ENCODE data around the gene ICOSLG.
"Not testable (repeated sequence)": the region's sequence is repeated elsewhere in the genome, so short reads cannot be mapped to it uniquely, and the experiment has no call there.

The ICOSLG gene

GRCh38 chr21:44220674-44221073 is 20.1 kb downstream of the ICOSLG start:
- DNase-seq, result not testable (repeated sequence)

DNA sequence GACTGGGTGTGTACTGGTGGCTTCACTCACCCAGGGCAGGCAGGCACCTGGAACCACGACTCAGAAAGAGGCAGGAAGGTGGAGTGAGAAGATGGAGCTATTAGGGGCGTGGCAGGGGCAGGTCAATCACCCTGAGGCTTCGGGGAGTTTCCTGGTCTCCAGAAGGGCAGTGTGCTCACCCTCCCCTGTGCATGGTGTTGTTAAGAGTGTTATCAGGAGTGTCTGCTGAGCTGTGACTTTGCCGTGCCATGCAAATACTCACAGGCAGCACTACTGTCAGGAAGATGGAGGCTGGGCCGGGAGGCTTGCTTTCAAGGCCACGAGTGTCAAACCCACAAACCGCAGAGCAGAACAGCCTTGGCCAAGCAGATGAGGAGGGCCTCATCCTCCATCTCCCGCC is 22.3 kb downstream of the ICOSLG start:
- not testable (repeated sequence) for DNase-seq

DNA sequence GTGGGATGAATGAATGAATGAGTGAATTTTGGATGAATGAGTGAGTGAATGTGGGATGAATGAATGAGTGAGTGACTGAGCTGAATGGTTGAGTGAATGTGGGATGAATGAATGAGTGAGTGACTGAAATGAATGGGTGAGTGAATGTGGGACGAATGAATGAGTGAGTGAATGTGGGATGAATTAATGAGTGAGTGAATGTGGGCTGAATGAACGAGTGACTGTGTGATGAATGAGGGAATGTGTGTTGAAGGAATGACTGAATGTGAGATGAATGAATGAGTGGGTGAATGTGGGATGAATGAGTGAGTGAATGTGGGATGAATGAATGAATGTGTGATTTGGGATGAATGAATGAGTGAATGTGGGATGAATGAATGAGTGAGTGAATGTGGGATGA is 28.8 kb downstream of the ICOSLG start:
- not testable (repeated sequence) for DNase-seq

GRCh38 chr21:44211574-44211973 is 29.2 kb downstream of the ICOSLG start:
- DNase-seq, result not testable (repeated sequence)

GRCh38 chr21:44207860-44208646 is 32.7 kb downstream of the ICOSLG start:
- not testable (repeated sequence) for DNase-seq

DNA sequence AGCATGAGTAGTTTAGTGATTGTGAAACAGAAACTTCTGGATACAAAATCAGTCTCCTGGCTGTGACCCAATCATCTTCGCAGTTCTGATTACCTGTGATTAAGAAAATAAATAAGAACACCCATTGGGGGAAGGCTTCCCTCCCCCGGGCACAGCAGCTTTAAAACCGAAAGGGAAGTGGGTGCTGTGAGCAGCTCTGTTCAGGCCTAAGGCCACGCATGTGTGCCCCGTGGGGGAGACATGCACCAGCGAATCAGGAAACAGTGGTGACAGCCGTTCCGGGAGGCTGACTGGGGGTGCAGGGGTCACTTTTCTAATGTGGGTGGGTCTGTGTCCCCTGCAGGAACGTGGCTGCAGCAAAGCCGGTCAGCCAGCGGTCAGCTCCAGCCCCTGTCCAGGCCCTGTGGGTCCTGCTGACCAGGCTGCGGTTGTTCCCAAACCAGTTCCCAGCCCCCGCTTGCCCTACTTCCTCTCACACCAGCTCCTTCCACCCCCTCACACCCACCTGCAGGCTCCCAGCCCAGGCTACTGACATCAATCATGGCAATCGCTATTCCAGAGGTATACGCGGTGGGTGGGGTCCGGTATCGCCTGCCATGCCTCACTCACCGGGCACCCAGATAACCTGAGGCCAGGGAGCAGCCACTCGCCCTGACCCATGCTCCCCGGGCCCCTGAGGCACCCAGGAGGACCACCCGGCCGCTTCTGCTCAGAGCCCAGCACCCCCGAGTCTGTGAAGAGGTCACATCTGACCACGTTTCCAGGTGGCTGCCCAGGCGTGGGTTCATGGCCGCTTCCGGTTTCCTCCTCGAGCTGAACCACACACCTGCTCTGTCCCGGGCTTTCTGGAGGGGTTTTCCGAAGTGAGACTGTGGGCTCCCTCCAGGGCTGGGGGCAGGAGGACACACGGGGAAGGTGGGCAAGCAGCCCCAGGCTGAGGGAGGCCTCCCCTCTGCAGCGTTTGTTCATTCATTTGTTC is 33.8 kb downstream of the ICOSLG start:
- DNase-seq, result not testable (repeated sequence)

DNA sequence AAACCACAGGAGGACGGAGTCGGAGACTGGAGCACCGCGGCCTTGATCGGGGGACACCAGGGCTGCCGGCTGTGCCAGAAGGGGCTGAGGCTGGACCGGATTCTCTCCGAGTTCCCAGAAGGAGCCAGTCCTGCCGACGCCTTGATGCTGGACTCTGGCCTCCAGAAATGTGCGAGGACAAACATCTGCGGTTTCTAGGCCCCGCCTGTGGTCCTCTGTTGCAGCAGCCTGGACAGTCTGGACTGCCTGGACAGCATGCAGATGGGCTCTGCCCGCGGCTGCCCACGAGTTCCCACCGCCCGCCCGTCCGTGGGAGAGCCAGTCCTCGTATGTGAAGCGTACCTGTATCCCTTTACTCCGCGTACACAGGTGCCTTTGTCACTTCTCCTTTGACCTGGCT is 34.6 kb downstream of the ICOSLG start:
- DNase-seq, result not testable (repeated sequence)

- DNase-seq, result not testable (repeated sequence)
Observed at GRCh38 chr21:44202590-44203299, 38.0 kb downstream of the ICOSLG start.

DNA sequence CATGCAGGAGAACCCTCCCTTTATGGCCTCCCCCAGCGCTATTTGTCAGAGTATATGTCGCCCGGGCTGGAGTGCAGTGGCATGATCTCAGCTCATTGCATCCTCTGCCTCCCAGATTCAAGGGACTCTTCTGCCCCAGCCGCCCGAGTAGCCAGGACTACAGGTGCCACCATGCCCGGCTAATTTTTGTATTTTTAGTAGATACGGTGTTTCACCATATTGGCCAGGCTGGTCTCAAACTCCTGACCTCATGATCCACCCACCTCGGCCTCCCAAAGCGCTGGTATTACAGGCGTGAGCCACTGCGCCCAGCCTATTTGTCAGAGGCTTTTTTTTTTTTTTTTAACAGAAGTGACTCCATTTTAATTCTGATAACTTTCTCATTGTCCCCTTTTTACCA is 40.7 kb downstream of the ICOSLG start:
- not testable (repeated sequence) for DNase-seq

- no peak for DNase-seq
Observed at GRCh38 chr21:44199448-44199847, 41.3 kb downstream of the ICOSLG start.

DNA sequence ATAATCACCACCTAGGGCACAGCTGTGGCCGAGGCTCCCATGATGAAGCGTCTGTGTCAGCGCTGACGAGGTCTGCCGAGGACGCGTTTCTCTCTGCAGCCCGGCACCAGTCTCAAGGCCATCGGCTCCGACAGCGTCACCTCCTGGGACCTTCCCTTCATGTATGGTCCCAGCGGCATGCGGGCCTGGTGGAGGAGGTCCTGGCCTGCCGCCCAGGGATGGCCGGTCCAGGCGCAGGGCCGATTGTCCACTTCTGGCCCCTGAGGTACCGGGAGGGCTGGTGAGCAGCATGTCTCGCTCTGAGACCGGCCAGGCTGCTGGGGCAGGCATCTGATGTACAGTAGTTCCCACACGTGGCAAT is 43.6 kb downstream of the ICOSLG start:
- DNase-seq, result not testable (repeated sequence)

DNA sequence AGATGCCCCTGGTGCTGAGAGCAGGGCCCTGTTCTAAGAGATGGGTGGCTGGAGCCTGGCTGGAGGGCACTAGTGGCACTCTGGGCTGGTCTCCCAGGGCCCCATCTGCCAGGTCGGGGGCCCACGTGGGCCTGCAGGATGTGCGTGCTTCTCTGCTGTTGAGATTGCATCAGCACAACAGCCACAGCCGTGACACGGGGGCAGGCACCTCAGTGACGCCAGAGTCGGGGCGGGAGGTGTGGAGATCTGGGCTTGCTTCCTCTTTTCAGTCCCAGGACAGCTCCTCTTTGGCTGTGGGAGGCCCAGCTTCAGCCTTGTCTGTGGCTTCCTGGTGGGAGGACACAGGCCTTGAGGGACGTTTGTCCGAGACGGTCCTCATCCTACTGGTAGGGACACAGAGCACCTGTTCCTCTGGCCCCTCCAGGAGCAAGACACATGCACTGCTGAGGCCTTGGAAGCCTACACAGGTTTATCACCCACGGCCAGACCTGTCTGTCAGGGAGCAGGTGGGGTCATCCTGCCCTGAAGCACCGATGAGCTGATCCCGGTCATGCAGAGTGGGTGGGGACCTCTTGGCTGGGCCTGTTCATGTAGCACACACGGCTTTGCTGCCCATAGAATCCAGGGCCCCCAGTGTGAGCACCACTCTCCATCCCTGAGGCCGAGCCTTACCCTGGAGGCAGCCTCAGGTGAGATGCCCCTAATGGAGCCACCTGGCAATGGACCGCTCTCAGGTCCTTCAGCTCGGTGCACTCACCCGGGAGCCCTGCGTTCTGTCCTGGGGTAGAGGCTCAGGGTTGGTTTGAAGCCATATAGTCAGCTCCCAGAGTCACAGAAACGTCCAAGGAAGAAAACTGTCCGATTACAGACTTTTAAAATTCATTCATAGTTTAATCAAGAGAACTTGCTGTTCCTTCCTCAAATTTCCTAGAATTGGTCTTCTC is 44.3 kb downstream of the ICOSLG start:
- peak; percentile 85 for DNase-seq

- DNase-seq, result not testable (repeated sequence)
Observed at GRCh38 chr21:44194888-44195287, 45.9 kb downstream of the ICOSLG start.

DNA sequence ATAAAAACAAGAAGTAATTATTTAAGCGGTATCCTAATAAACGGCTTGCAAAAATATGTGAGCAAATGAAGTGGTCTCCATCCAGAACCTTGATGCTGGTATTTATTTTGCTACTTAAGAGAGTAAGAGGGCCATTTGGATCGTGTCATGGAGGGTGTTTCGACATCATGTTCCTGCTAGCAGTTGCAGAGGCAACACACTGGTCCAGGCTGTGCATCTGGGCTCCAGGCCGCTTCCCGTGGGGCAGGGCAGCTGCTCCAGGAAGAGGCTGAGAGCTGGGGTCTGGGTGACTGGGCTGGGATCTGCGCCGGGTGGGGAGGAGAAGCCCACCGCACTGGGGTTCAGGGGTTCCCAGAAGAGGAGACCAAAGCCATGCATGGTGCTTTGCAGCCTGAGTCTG is 46.3 kb downstream of the ICOSLG start:
- DNase-seq, result not testable (repeated sequence)

DNA sequence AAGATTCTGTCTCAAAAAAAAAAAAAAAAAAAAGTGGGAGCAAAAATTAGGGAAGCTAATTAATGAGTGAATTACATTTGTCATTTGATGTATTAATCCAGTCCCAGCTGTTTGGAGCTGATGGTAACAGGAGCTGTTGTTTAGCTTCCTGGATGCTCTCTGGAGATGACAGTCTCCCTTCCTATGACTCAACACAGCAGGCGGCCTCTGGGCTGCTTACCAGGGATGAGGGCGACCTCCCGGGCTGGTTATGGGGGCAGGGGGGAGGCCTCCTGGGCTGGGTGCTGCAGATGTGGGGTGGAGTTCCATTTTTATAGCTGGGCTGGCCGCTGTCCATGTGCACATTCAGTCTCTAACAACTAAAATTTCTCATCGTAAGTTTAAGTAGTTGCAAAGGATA is 47.6 kb downstream of the ICOSLG start:
- not testable (repeated sequence) for DNase-seq

DNA sequence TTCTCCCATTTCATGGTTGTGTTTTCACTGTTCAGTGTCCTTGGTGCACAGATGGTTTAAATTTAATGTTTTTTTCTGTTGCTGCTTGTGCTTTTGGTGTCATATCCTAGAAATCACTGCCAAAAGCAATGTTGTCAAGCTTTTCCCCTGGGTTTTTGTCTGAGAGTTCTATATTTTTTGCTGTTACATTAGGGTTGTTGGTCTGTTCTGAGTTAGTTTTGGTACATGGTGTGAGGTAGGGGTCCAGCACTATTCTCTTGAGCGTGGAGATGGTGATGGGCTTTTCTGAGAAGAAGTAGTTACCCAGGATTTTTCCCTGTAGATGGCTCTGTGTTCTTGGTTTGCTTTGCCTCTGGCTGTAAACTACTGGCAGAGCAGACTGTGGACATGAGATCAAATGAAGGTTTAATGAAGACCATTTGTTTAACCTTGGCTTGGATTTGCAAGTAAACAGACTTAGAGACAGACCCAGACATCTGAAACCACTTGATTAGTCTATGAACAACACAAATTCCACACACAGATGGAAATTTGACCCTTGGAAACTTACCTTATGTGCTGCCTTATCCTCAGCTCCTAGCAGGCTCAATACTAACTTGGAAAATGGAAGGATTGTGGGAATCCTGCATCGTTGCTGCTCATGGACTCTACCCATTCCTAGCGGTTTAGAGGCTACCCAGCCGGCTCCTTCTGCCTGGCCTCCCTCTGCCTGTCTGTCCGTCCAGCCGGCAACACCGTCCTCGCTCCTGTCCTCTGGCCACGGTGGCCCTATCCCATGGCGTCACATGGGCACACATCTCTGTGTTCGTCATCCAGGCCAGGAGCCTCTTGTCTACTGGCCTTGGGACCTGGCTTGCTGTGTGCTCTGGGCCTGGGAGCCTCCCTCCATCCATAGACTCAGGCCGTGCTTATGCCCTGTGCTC is 50.1 kb downstream of the ICOSLG start:
- not testable (repeated sequence) for DNase-seq

- not testable (repeated sequence) for DNase-seq
Observed at GRCh38 chr21:44184862-44185261, 55.9 kb downstream of the ICOSLG start.

- DNase-seq, result not testable (repeated sequence)
Observed at GRCh38 chr21:44182202-44182601, 58.5 kb downstream of the ICOSLG start.

DNA sequence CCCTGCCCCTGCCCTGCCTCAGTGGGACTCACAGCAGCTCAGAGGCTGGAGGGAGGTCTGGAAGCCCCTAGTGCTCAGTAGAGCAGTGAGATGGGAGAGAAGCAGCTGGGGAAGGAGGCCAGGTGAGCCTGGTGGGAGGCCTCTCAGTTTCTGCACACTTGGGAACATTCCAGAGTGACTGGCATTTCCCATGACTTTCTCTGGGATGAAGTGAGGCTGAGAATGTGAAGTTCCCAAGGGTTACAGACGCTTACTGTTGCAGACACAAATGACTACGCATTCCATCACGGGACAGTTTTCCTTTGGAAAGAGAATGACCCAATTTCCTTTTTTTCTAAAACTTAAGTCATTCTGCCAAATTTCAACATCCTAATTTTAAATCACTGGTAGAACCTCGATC is 59.2 kb downstream of the ICOSLG start:
- not testable (repeated sequence) for DNase-seq

GRCh38 chr21:44176127-44176526 is 64.6 kb downstream of the ICOSLG start:
- DNase-seq, result not testable (repeated sequence)

DNA sequence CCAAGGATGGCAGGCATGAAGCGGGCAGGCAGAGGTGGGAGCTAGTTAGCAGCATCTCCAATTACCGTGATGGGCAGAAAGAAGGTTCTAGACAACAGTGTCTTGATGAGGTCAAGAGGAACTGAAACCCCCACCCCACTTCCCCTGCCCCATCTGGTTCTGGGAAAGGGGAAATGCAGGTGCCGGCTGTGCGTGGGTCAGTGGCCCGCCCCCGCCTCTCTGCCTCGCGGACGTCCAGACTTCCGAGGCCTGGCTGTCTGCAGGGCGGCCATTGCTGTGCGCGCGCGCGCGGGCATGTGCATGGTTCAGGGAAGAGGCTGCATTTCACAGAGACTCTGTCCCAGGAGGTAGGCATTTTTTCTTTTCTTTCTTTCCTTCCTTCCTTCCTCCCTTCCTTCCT is 65.6 kb downstream of the ICOSLG start:
- DNase-seq, result not testable (repeated sequence)
